Measurements from ENCODE around the gene WDR1. TPM values are rescaled to one million over a fixed set of nuclear protein-coding genes. Genes with fewer than 3 reads are reported as not detected.

WDR1 gene
- total and polyA plus RNA-seq, 8 donors, result 30.0 to 102 (median 57.7) TPM

DNA sequence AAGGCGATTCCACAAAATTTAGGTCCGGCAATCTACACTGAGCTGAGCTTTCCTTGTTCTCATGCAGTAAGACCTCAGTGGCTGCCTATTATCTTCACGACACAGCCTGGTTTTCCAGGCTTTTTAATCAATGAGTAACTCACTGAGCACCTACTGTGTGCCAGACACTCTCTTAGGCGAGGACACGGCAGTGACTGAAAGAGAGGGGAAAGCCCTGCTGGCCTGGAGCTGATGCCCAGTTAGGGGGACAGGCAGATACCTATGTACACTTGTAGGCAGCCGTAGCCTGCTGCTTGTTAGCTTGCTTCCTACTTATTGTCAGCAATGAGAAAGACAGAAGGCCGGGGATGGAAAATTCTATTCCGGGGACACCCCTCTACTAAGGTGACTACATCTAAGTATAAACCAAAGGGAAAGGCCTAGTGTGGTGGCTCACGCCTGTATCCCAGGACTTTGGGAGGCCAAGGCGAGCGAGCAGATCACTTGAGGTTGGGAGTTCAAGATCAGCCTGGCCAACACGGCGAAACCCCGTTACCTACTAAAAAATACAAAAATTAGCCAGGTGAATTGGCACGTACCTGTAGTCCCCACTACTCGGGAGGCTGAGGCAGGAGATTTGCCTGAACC, 3.8 kb downstream of the WDR1 start:
- 95 to 96% methylated on average over 16 of the region's 16 CpGs for WGBS, 2 donors
- Histone ChIP-seq H3K9me3 (no peaks in the 10 kb centered on the region), H3K27me3 (no peaks in the 10 kb centered on the region), H3K4me1 (peaks cover 5 to 11% (median 6%) of the 10 kb centered on the region in 3 donors), H3K27ac (no peak overlapping the region), H3K36me3 (peaks cover 0 to 16% (median 3%) of the 10 kb centered on the region in 3 donors), H3K4me3 (no peak overlapping the region)
- FAIRE-seq, result no peak
- DNase-seq, result peak in 1 of 6 donors; percentile 14
- TF ChIP-seq, protein P1, sequence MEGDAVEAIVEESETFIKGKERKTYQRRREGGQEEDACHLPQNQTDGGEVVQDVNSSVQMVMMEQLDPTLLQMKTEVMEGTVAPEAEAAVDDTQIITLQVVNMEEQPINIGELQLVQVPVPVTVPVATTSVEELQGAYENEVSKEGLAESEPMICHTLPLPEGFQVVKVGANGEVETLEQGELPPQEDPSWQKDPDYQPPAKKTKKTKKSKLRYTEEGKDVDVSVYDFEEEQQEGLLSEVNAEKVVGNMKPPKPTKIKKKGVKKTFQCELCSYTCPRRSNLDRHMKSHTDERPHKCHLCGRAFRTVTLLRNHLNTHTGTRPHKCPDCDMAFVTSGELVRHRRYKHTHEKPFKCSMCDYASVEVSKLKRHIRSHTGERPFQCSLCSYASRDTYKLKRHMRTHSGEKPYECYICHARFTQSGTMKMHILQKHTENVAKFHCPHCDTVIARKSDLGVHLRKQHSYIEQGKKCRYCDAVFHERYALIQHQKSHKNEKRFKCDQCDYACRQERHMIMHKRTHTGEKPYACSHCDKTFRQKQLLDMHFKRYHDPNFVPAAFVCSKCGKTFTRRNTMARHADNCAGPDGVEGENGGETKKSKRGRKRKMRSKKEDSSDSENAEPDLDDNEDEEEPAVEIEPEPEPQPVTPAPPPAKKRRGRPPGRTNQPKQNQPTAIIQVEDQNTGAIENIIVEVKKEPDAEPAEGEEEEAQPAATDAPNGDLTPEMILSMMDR (IDR thresholded peaks at IDR 0.05), result no peak
- intact Hi-C loops (cut with DNase I), result no loop called here
- no peak for ATAC-seq

DNA sequence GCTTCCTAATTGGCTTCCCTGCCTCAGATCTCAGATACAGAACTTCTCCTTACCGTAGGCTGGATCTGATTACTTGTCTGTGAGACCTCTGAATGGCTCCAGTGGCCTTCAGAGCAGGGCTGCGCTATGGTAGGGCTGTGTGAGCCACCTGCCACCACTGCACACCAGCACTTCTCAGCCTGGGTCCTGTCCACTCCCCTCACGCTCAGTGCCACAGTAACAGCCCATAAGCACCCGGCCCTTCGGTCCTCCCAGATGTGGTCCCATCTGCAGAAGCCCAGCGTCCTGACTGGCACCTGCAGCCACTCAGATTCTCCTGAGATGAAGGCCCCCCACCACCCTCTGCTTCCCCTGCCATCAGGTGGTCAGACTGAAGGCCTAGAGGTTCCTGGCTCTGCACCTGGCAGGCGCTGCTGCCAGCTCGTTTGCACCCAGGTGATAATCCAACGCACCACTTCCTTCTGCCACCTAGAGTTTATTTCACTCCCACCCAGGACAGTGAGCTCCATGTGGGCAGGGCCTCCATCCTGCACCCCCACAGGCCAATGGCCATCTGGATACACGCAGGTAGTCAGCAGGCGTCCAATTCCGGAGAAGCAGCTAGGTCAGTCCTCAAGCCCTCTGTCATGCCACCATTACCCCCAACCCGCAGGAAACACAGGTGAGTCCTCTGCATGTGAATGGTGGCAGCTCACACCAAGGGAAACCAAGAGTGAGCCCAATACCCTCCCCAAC, 5.4 kb downstream of the WDR1 start:
- no peak for ATAC-seq
- peak in 1 of 6 donors; percentile 44 for DNase-seq
- Histone ChIP-seq H3K36me3 (peaks cover 0 to 16% (median 3%) of the 10 kb centered on the region in 3 donors), H3K4me3 (no peak overlapping the region), H3K4me1 (peaks cover 5 to 11% (median 6%) of the 10 kb centered on the region in 3 donors), H3K27me3 (no peaks in the 10 kb centered on the region), H3K27ac (no peak overlapping the region), H3K9me3 (no peaks in the 10 kb centered on the region)
- intact Hi-C loops (cut with DNase I), result no loop called here
- 95 to 96% methylated on average over 13 of the region's 13 CpGs for WGBS, 2 donors
- FAIRE-seq, result no peak
- TF ChIP-seq, protein P1 (IDR thresholded peaks at IDR 0.05), result no peak

DNA sequence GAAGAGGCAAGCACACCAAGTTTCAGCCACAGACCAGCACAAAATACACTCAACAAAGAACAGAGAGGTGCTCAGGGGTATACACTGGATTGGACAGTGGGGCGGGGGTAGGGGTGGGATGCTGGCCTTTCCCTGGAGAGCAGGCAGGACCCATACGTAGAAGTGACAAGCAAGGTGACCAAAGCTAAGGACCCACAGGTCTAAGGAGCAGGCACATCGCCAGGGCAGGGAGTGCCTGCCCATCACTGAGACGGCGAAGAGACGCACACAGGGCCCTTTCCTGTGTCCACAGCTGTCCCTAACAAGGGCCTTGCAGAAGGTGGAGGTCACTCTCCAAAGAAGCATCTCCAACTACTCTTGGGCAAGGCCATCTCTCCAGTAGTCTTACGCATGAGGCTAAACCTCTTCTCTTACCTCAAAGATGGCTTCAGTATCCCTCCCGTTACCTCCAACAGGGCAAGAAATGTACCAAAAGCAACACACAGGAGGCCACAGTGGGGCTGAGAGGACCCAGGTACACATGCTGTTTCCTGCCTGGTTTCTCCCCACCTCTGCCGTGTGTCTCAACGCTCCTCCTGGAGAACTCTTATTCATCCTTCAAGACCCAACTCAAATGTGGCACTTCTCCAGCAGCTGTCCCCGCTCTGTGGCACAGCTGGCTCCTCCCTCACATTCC, 6.5 kb downstream of the WDR1 start:
- Histone ChIP-seq H3K27ac (no peak overlapping the region), H3K4me3 (no peak overlapping the region), H3K4me1 (peaks cover 1 to 7% (median 5%) of the 10 kb centered on the region in 3 donors), H3K36me3 (peaks cover 0 to 16% (median 3%) of the 10 kb centered on the region in 3 donors), H3K27me3 (no peaks in the 10 kb centered on the region), H3K9me3 (no peaks in the 10 kb centered on the region)
- TF ChIP-seq, protein P1 (IDR thresholded peaks at IDR 0.05), result no peak
- intact Hi-C loops (cut with DNase I), result no loop called here
- DNase-seq (peak in 1 of 6 donors; percentile 31), FAIRE-seq (no peak), ATAC-seq (no peak)
- 95 to 97% methylated on average over 11 of the region's 11 CpGs for whole genome bisulfite sequencing, 2 donors

DNA sequence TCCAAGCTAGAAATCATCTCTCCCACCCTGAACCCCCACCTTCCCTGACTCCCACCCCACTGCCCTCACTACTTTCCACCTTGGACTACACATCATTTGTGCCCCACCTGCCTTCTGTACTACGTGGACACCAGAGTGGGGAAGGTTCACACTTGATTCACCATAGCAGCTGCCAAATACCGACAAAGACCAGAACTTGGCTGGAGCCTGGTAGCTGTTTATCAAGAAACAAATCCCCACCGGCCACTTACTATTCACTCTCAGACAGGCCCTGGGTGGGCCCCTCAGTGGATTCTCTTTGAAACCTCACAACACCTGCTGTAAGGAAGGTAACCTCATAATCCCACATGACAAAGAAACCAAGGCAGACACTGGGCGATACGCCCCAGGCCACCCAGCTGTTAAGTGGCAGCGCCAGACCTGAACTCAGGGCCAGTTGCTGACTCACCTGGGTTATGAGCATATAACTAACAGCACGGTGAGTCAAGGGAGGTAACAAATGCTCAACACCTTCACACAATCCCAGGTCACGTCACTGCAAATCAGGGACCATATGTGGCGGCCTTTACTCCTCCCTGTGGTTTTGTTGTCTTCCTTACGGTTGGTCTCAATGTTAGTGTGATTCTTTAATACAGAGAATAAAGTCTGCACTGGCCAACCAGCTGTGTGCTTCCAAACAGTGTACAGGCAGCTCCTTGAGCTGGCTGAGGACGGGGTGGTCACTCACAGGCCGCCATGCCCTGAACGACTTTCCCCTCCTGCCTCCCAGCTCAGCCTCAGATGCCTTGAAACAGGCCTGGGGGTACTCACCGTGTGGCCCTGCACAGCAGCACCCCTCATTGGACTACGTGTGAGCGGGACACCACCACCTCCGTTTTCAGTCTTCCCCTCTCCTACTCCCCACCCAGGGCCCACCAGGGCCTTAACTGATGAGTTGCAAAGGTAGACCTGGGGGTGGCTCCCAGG, 7.5 kb downstream of the WDR1 start:
- no peak for ATAC-seq
- Histone ChIP-seq H3K4me3 (no peak overlapping the region), H3K27me3 (no peaks in the 10 kb centered on the region), H3K9me3 (no peaks in the 10 kb centered on the region), H3K4me1 (no peaks in the 10 kb centered on the region), H3K36me3 (peaks cover 0 to 16% (median 0%) of the 10 kb centered on the region in 3 donors), H3K27ac (no peak overlapping the region)
- intact Hi-C loops (cut with DNase I), result no loop called here
- TF ChIP-seq, protein P1 (IDR thresholded peaks at IDR 0.05), result no peak
- 88 to 90% methylated on average over 17 of the region's 17 CpGs for WGBS, 2 donors
- no peak for FAIRE-seq
- peak in 1 of 6 donors; percentile 36 for DNase-seq
